ENCODE measurements around the gene TRIM71. TPM values are rescaled to one million over a fixed set of nuclear protein-coding genes. Genes with fewer than 3 reads are reported as not detected.
A peak's percentile ranks its signal among the peaks of the same experiment; 100 is the strongest.

The TRIM71 gene
- total and polyA plus RNA-seq, 2 of the 13 experiments (the other 11 are each of a cell fraction or from before 2014, with no cell fraction given), result 21.7 to 76.9 TPM

DNA sequence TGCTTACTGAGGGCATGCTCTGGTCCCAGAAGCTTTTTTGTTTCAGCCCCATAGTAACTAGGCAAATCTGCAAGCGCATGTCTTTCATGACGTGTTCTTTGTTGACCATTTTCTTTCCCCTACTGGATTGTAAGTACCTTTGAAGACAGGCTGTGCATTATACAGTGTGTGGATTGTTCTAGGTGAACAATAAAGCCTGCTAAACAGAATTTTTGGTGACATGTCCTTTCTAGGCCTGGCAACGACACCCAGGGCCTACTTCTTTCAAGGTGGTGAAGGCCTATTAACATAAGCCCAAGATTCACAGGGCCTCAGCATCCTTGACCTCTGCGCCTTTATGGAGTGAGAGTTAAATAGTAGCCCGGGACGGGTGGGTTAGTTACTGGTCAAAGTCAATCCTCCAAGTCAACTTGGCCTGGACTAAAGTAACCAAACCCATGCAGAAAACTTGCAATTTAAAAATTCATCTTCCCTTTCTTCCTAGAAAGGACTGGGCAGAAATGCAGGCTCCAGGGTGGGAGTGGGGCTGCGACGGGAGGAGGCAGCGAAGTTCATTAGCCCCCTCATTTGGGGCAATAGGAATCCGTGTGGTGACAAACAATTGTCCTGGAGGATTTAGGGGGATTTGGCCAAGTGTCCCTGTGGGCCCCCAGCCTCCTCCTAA is 37.6 kb upstream of the TRIM71 start (continued):
- TF ChIP-seq GFI1 (CRISPR knock-in tag; IDR thresholded peaks at IDR 0.05; ENCODE audit: borderline replicate concordance), result 0 out of 2 replicates have a peak, but pooled peaks have one; percentile 17
- no peak for TF ChIP-seq BCL3 (CRISPR knock-in tag; IDR thresholded peaks at IDR 0.05)
- TF ChIP-seq HNRNPLL (IDR thresholded peaks at IDR 0.05; ENCODE audit: low read depth, low read length, poor library complexity, severe bottlenecking), result no peak
- no peak for TF ChIP-seq MLLT10 (CRISPR knock-in tag; IDR thresholded peaks at IDR 0.05)
- TF ChIP-seq ZNF510 (CRISPR knock-in tag; IDR thresholded peaks at IDR 0.05; ENCODE audit: low read depth), result no peak
- 0 out of 2 replicates have a peak, but pooled peaks have one; percentile 46 for TF ChIP-seq SP4 (CRISPR knock-in tag; IDR thresholded peaks at IDR 0.05)
- TF ChIP-seq TFDP1 (CRISPR knock-in tag; IDR thresholded peaks at IDR 0.05; ENCODE audit: borderline replicate concordance), result 0 out of 2 replicates have a peak, but pooled peaks have one; percentile 6
- TF ChIP-seq, protein P1, sequence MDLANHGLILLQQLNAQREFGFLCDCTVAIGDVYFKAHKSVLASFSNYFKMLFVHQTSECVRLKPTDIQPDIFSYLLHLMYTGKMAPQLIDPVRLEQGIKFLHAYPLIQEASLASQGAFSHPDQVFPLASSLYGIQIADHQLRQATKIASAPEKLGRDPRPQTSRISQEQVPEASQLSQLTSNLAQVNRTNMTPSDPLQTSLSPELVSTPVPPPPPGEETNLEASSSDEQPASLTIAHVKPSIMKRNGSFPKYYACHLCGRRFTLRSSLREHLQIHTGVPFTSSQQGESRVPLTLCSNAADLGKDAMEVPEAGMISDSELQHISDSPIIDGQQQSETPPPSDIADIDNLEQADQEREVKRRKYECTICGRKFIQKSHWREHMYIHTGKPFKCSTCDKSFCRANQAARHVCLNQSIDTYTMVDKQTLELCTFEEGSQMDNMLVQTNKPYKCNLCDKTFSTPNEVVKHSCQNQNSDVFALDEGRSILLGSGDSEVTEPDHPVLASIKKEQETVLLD (CRISPR knock-in tag; IDR thresholded peaks at IDR 0.05; ENCODE audit: low read depth), result no peak
- TF ChIP-seq MXD4 (CRISPR knock-in tag; IDR thresholded peaks at IDR 0.05), result no peak
- TF ChIP-seq ZFX (CRISPR knock-in tag; IDR thresholded peaks at IDR 0.05; ENCODE audit: low read depth), result peak; percentile 73
- TF ChIP-seq IRX3 (CRISPR knock-in tag; IDR thresholded peaks at IDR 0.05; ENCODE audit: borderline replicate concordance, low read depth), result no peak
- no peak for TF ChIP-seq YEATS2 (CRISPR knock-in tag; IDR thresholded peaks at IDR 0.05; ENCODE audit: borderline replicate concordance)
- TF ChIP-seq NFE2L2 (IDR thresholded peaks at IDR 0.05; ENCODE audit: low read length), result no peak
- no peak for TF ChIP-seq CBX2 (IDR thresholded peaks at IDR 0.05; ENCODE audit: low read depth, low read length)
- TF ChIP-seq CBX2 (CRISPR knock-in tag; IDR thresholded peaks at IDR 0.05; ENCODE audit: low read depth), result no peak
- TF ChIP-seq, protein P2, sequence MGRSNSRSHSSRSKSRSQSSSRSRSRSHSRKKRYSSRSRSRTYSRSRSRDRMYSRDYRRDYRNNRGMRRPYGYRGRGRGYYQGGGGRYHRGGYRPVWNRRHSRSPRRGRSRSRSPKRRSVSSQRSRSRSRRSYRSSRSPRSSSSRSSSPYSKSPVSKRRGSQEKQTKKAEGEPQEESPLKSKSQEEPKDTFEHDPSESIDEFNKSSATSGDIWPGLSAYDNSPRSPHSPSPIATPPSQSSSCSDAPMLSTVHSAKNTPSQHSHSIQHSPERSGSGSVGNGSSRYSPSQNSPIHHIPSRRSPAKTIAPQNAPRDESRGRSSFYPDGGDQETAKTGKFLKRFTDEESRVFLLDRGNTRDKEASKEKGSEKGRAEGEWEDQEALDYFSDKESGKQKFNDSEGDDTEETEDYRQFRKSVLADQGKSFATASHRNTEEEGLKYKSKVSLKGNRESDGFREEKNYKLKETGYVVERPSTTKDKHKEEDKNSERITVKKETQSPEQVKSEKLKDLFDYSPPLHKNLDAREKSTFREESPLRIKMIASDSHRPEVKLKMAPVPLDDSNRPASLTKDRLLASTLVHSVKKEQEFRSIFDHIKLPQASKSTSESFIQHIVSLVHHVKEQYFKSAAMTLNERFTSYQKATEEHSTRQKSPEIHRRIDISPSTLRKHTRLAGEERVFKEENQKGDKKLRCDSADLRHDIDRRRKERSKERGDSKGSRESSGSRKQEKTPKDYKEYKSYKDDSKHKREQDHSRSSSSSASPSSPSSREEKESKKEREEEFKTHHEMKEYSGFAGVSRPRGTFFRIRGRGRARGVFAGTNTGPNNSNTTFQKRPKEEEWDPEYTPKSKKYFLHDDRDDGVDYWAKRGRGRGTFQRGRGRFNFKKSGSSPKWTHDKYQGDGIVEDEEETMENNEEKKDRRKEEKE (IDR thresholded peaks at IDR 0.05), result no peak
- no peak for TF ChIP-seq GATA4 (IDR thresholded peaks at IDR 0.05; ENCODE audit: borderline replicate concordance, low read depth)
- TF ChIP-seq KDM3A (CRISPR knock-in tag; IDR thresholded peaks at IDR 0.05; ENCODE audit: low read depth), result no peak
- TF ChIP-seq TCF7 (IDR thresholded peaks at IDR 0.05; ENCODE audit: low read depth), result no peak
- TF ChIP-seq SMARCE1 (IDR thresholded peaks at IDR 0.05; ENCODE audit: borderline replicate concordance), result no peak
- TF ChIP-seq ZNF296 (CRISPR knock-in tag; conservative IDR thresholded peaks at IDR 0.05), result no peak
- TF ChIP-seq ZFP37 (CRISPR knock-in tag; IDR thresholded peaks at IDR 0.05; ENCODE audit: borderline replicate concordance), result no peak
- no peak for TF ChIP-seq TBX3 (IDR thresholded peaks at IDR 0.05; ENCODE audit: borderline replicate concordance)

All from HepG2 (cell line).